Karpas-422 (cell line): Measurements from ENCODE around the gene AHNAK2. TPM values are rescaled to one million over a fixed set of nuclear protein-coding genes. Genes with fewer than 3 reads are reported as not detected.

ENCODE experiments used
- DNase-seq: peaks from one replicate; pipeline ENCODE4 v3.0.0-alpha.2; 2015
- H2AFZ ChIP-seq: fragments of 200-600 bp; sonication (generic); 2 replicates; pipeline ENCODE4 v1.6.1; 2014; ENCODE audit warnings: antibody characterized with exemption, low read length, mixed read lengths
- H3K27ac ChIP-seq: fragments of 200-600 bp; sonication (generic); 2 replicates; pipeline ENCODE4 v1.5.1; 2014; ENCODE audit warnings: mild to moderate bottlenecking, low read length, moderate library complexity
- H3K27me3 ChIP-seq: fragments of 200-600 bp; sonication (generic); 2 replicates; pipeline ENCODE4 v1.6.1; 2014; ENCODE audit warnings: low read length, mixed read lengths
- H3K36me3 ChIP-seq: fragments of 200-600 bp; sonication (generic); 2 replicates; pipeline ENCODE4 v1.6.1; 2014; ENCODE audit warnings: low read length, mixed read lengths; ENCODE audit not compliant: insufficient read depth
- H3K4me1 ChIP-seq: fragments of 200-600 bp; sonication (generic); 2 replicates; pipeline ENCODE4 v1.6.1; 2014; ENCODE audit warnings: mild to moderate bottlenecking, low read length, mixed read lengths
- H3K4me2 ChIP-seq: fragments of 200-600 bp; sonication (generic); 2 replicates; pipeline ENCODE4 v1.6.1; 2014; ENCODE audit warnings: low read length, low read depth, mild to moderate bottlenecking; ENCODE audit not compliant: poor library complexity, severe bottlenecking
- H3K4me3 ChIP-seq: fragments of 200-600 bp; sonication (generic); 2 replicates; pipeline ENCODE4 v1.5.1; 2014; ENCODE audit warnings: mild to moderate bottlenecking, antibody characterized with exemption, low read length, mixed read lengths
- H3K79me2 ChIP-seq: fragments of 200-600 bp; sonication (generic); 2 replicates; pipeline ENCODE4 v1.6.1; 2014; ENCODE audit warnings: mild to moderate bottlenecking, low read length, mixed read lengths
- H3K9ac ChIP-seq: fragments of 200-600 bp; sonication (generic); 2 replicates; pipeline ENCODE4 v1.6.0; 2014; ENCODE audit warnings: low read length
- H3K9me2 ChIP-seq: fragments of 200-600 bp; sonication (generic), shearing (Covaris generic); replicated peaks from 2 replicates; pipeline ENCODE4 v1.6.0; 2014; ENCODE audit warnings: mild to moderate bottlenecking, low read length, moderate library complexity; ENCODE audit not compliant: insufficient read depth
- H3K9me3 ChIP-seq: fragments of 300-700, 200-600 bp; sonication (generic); 2 replicates; pipeline ENCODE4 v1.6.1; 2014; ENCODE audit warnings: low read length, mixed read lengths
- H4K20me1 ChIP-seq: fragments of 200-600 bp; sonication (generic); 2 replicates; pipeline ENCODE4 v1.6.1; 2014; ENCODE audit warnings: mild to moderate bottlenecking, antibody characterized with exemption, low read length, low read depth; ENCODE audit not compliant: insufficient read depth
- total RNA-seq: library from RNA; depleted of rRNA; stranded (reverse); fragments of >200 nt; shearing (Covaris generic); gene quantifications from 2 replicates; pipeline ENCODE4 v1.2.3, GENCODE V29; 2014; ENCODE audit warnings: low replicate concordance

Gene AHNAK2
- total RNA-seq, 1 experiment from 2014 or later: not detected

DNA sequence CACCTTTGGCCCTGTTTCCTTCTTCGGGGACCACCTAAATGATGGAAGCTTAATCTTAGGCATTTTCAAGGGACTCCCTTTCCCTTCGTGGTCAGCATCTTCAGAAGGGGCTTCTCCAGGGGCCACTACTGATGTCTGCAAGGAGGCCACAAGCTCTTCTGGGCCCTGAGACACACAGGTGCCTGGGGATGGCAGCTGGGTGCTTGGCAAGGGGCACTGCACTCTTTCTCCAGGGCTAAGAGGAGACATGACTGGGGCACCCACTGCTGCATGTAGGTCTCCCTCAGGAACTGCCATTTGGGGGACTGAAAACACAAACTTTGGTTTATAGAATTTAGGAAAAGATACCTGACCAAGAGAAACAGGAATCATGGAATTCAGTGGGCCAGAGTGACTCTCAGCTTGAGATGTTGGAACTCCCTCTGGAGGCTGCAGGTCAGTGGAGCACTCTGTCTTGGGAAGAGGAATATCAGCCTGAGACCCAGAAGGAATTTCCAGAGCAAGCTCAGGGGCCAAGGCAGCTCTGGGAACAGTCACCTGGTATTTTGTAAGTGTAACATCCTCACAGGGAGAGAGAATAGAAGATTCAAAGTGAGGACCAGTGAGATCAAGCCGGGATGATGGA, 37.5 kb downstream of the AHNAK2 start:
- Histone ChIP-seq H4K20me1 (peaks cover 37% of the 10 kb centered on the region; the same call in 1 of the 2 replicates), H2AFZ (no peak overlapping the region), H3K4me3 (no peak overlapping the region), H3K27ac (no peak overlapping the region), H3K36me3 (no peaks in the 10 kb centered on the region), H3K4me2 (no peak overlapping the region), H3K9me3 (no peaks in the 10 kb centered on the region), H3K9ac (no peak overlapping the region), H3K79me2 (no peaks in the 10 kb centered on the region), H3K9me2 (no peaks in the 10 kb centered on the region), H3K4me1 (no peaks in the 10 kb centered on the region), H3K27me3 (no peaks in the 10 kb centered on the region)
- no peak for DNase-seq

DNA sequence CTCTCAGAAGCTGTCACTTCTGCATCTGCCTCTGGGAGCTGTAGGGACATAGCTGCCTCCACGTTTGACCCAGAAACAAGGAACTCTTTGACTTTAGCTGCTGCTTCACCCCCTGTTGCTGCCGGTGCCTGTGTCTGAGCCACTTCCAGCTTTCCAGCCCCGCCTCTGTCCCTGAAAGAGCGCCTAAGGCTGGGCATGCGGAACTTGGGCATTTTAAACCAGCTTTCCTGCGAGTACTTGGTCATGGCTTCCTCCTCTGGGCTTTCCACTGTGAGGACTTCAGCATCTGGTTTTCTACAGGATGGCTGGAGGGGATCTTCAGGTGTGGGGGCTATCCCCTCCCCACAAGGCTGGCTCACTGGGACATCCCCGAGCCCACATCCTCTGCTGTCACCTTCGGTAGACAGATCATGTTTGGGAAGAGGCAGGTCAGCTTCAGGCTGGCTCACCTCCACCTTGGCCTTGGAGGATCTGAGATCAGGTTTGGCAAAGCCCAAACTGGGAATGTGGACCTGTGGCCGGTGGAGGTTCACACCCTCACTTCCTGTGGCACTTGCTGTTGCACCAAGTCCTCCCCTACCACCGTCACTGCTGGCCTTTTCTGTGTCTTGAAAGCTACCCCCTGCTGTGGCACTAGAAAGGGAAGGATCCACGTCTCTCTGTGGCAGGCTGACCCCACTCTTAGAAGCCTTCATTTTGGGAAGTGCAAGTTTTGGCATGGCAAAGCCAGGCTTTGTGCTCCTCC, 38.3 kb downstream of the AHNAK2 start:
- DNase-seq: no peak
- H3K4me2 ChIP-seq: no peak overlapping the region

DNA sequence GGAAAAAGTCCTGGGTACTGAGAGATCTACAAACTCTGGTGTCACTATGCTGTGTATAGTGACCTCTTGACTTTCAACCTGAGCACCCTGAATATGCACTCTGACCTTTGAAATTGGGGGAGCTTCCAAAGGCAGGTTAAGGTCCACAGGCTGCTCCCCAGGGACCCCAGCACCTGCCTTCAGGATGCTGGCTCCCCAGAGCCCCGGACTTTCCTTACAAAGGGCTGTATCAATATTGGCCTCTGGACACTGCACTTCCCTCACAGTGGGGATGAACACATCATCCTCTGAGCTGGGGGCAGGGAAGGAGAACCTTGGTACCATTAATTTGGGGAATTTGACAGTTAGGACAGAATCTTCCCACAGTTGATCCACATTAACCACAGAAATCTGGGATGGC, 39.2 kb downstream of the AHNAK2 start:
- Histone ChIP-seq H3K27ac (no peak overlapping the region), H3K9me3 (no peaks in the 10 kb centered on the region), H3K9me2 (no peaks in the 10 kb centered on the region), H3K27me3 (no peaks in the 10 kb centered on the region), H3K9ac (no peak overlapping the region), H3K4me1 (no peaks in the 10 kb centered on the region), H3K4me2 (no peak overlapping the region), H3K4me3 (no peak overlapping the region), H2AFZ (no peak overlapping the region), H3K79me2 (no peaks in the 10 kb centered on the region), H4K20me1 (peaks cover 48% of the 10 kb centered on the region), H3K36me3 (no peaks in the 10 kb centered on the region)
- no peak for DNase-seq

More for the DNA sequence above, 38.3 kb downstream of the AHNAK2 start:
- Histone ChIP-seq H3K79me2 (no peaks in the 10 kb centered on the region), H3K27me3 (no peaks in the 10 kb centered on the region), H3K9me3 (no peaks in the 10 kb centered on the region), H4K20me1 (peaks cover 45% of the 10 kb centered on the region), H3K9ac (no peak overlapping the region), H2AFZ (no peak overlapping the region), H3K27ac (no peak overlapping the region), H3K4me1 (no peaks in the 10 kb centered on the region), H3K36me3 (no peaks in the 10 kb centered on the region), H3K4me3 (no peak overlapping the region), H3K9me2 (no peaks in the 10 kb centered on the region)

DNA sequence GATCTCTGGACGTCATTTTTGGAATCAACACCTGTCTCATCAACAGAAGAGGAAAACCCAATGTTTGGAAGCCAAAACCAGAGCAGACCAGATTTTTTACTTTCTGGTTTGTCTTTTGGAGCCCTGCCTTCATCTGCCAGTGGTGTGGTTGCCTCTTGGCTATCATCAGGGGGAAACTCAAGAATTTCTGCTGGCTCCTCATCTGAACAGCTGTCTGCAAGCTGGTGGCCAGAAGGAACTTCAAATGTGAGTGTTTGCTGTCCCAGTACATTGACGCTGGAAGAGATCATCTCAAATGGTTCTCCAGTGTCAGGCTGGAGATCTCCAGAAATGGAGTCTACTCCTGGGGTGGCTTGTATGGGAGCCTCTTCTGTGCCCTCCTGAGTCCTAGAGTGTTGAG, 39.7 kb downstream of the AHNAK2 start:
- peak; percentile 50 for DNase-seq
- Histone ChIP-seq H2AFZ (no peak overlapping the region), H3K27ac (no peak overlapping the region), H3K36me3 (no peaks in the 10 kb centered on the region), H3K79me2 (no peaks in the 10 kb centered on the region), H3K27me3 (no peaks in the 10 kb centered on the region), H3K4me2 (no peak overlapping the region), H3K4me3 (no peak overlapping the region), H3K9me3 (no peaks in the 10 kb centered on the region), H4K20me1 (peaks cover 48% of the 10 kb centered on the region), H3K4me1 (no peaks in the 10 kb centered on the region), H3K9ac (no peak overlapping the region), H3K9me2 (no peaks in the 10 kb centered on the region)

DNA sequence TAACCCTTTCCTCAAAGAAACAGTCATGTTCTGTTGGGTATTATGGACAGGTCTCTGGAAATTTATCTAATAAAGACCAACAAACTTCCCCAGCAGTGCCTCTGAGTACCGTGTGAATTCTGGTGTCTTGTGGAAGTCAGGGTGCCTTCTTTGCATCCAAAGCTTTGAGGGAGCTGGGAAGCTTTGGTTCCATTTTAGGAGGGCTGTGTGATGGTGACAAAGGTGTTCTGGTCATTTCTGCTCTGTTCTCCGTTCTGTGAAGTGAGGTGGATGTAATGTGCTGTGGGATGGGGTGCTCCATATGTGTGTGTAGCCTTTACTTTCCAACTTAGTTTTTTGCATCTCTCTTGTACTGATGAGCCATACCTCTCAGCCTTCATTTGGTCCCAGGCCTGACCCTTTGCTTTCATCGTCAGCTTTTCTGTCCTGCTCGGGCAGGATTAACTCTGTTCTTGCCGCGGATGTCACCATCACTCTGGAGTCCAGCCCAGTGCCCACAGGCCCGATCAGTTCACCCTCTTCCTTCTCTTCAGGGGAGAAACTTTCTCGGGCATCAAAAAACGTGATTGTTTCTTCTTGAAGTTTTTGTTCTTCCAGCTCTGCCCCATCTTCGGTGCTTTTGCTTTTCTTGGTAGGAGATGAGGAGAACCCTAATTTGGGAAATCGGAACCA, 40.3 kb downstream of the AHNAK2 start:
- H3K4me3 ChIP-seq: no peak overlapping the region
- no peak overlapping the region for H3K27ac ChIP-seq
- H3K36me3 ChIP-seq: no peaks in the 10 kb centered on the region
- H3K79me2 ChIP-seq: no peaks in the 10 kb centered on the region
- H3K9me2 ChIP-seq: no peaks in the 10 kb centered on the region
- peak; percentile 57 for DNase-seq
- H3K4me2 ChIP-seq: no peak overlapping the region
- no peaks in the 10 kb centered on the region for H3K9me3 ChIP-seq
- H3K9ac ChIP-seq: no peak overlapping the region
- H3K27me3 ChIP-seq: no peaks in the 10 kb centered on the region
- H3K4me1 ChIP-seq: peaks cover 5% of the 10 kb centered on the region
- no peak overlapping the region for H2AFZ ChIP-seq
- H4K20me1 ChIP-seq: peaks cover 48% of the 10 kb centered on the region

DNA sequence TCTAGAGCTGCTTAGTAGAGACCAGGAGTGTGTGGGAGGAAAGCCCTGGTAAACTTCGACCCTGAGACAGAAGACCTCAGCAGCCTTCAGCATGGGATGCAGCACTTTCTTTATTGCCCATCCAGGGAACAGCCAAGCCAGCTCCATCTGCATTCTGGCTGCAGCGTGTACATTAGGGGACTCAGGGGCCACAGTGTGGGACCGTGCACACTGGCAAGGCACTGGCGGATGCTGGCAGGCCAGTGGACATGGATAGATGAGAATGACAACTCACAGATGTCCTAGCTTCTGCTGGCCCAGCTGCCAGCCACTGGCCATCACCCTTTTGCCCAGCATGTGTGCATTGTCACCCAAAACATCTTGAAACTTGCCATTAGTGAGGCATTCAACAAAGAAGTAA, 41.0 kb downstream of the AHNAK2 start:
- DNase-seq: peak; percentile 61
- Histone ChIP-seq H3K9me3 (no peaks in the 10 kb centered on the region), H3K27ac (no peak overlapping the region), H3K9ac (no peak overlapping the region), H3K4me2 (no peak overlapping the region), H3K36me3 (no peaks in the 10 kb centered on the region), H4K20me1 (peaks cover 48% of the 10 kb centered on the region), H3K27me3 (no peaks in the 10 kb centered on the region), H3K4me1 (peaks cover 5% of the 10 kb centered on the region), H3K9me2 (no peaks in the 10 kb centered on the region), H2AFZ (no peak overlapping the region), H3K79me2 (no peaks in the 10 kb centered on the region), H3K4me3 (no peak overlapping the region)

DNA sequence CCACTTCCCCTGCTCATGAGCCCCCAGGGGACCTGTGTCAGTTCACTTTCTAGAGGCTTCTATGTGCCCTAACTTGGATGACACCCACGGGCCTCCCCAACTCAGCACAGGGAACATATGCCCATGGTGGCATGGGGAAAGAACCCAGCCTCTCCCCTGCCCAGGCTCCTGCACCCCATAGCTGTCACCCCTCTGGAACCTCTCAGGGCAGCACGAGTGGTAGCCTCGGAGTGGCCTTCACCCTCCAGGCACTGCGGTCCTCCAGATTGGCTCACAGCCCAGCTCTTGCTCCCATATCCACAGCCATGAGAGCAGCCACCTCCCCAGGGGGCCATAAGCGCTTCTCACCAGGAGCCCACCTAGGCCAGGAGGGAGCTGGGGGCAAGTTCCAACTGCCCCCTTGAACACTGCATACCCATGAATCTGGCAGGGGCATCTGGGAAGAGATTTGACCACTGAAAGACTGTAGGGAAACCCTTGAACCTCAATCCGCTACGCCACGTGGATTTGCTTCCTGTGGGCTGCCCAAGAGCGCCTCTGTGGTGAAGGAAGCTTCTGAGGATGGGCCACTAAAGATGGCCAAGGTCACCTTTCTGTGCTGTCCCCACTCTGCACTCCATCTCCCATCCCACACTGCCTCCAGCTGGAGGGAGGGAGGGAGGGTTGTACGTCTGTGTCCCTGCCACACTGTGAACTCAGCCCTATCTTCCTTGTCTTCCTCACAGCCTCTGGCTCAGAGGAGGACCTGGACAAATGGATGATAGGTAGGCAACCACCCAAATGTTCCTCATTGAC, 41.6 kb downstream of the AHNAK2 start:
- no peak overlapping the region for H3K27ac ChIP-seq
- H3K4me3 ChIP-seq: no peak overlapping the region
- no peak overlapping the region for H3K4me2 ChIP-seq
- H3K79me2 ChIP-seq: no peaks in the 10 kb centered on the region
- H3K4me1 ChIP-seq: peaks cover 5% of the 10 kb centered on the region
- DNase-seq: peak; percentile 67
- H4K20me1 ChIP-seq: peaks cover 48% of the 10 kb centered on the region
- H3K9ac ChIP-seq: no peak overlapping the region
- no peaks in the 10 kb centered on the region for H3K27me3 ChIP-seq
- H3K9me3 ChIP-seq: no peaks in the 10 kb centered on the region
- H3K36me3 ChIP-seq: no peaks in the 10 kb centered on the region
- no peaks in the 10 kb centered on the region for H3K9me2 ChIP-seq
- no peak overlapping the region for H2AFZ ChIP-seq

DNA sequence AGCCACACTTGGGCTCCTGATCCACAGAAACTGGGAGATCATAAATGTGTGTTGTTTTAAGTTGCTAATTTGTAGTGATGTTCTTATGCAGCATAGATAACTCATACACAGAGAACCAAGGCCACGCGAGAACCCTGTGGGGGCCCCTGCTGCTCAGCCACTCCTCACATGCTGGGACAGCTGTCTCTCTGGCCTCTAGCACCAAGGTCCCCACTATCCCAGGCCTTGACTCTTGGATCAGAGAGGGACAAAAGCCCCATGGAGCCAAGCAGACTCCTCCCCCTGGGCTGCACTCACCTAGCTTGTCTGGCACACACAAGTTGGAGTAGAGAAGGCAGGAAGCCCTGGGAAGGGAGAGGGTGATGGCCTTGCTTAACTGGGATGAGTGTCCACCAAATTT, 42.2 kb downstream of the AHNAK2 start:
- no peak overlapping the region for H3K27ac ChIP-seq
- H4K20me1 ChIP-seq: peaks cover 44% of the 10 kb centered on the region
- H3K4me2 ChIP-seq: no peak overlapping the region
- H3K79me2 ChIP-seq: no peaks in the 10 kb centered on the region
- H3K4me3 ChIP-seq: no peak overlapping the region
- peaks cover 5% of the 10 kb centered on the region for H3K4me1 ChIP-seq
- H3K27me3 ChIP-seq: no peaks in the 10 kb centered on the region
- H3K9me3 ChIP-seq: no peaks in the 10 kb centered on the region
- H3K36me3 ChIP-seq: no peaks in the 10 kb centered on the region
- peak; percentile 60 for DNase-seq
- H2AFZ ChIP-seq: no peak overlapping the region
- no peaks in the 10 kb centered on the region for H3K9me2 ChIP-seq
- H3K9ac ChIP-seq: no peak overlapping the region
